PC-9 (cell line): ENCODE data around the gene SV2C.

Source experiments
- EZH2 ChIP-seq: fragments of 200-600 bp; sonication (generic); IDR thresholded peaks from 2 replicates; pipeline ENCODE4 v1.8.0; 2017; ENCODE audit warnings: antibody characterized with exemption, low read depth
- TF ChIP-seq, protein P1 (sequence below): fragments of 200-600 bp; sonication (generic); conservative IDR thresholded peaks from 2 replicates; pipeline ENCODE4 v1.6.1; 2017; ENCODE audit warnings: mixed run types, antibody characterized with exemption, mild to moderate bottlenecking, moderate library complexity

DNA sequence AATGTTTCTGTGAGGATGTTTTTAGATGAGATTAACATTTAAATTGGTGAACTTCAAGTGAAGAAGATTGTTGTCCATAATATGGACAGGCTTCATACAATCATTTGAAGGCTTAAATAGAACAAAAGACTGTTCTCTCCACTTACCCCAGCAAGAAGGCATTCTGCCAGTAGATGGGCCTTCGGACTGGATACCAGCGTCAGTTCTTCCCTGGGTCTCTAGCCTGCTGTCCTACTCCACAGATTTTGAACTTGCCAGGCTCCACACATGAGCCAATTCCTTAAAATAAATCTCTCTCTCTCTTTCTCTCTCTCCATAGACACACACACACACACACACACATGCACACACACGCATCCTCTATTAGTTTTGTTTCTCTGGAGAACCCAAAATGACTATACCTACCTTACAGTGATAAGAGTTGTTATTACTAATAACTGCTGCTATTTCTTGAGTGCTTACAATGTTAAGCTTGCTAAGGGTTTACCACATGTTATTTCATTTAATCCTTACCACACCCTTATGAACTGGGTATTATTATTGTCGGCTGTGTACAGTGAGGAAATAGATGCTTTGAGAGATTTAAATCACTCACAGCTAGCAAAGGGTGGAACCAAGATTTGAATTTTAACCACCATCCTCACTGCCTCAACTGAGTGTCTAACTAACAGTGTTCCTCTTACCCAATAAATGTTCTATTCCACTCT, 300.1 kb downstream of the SV2C start:
- TF ChIP-seq, protein P1, sequence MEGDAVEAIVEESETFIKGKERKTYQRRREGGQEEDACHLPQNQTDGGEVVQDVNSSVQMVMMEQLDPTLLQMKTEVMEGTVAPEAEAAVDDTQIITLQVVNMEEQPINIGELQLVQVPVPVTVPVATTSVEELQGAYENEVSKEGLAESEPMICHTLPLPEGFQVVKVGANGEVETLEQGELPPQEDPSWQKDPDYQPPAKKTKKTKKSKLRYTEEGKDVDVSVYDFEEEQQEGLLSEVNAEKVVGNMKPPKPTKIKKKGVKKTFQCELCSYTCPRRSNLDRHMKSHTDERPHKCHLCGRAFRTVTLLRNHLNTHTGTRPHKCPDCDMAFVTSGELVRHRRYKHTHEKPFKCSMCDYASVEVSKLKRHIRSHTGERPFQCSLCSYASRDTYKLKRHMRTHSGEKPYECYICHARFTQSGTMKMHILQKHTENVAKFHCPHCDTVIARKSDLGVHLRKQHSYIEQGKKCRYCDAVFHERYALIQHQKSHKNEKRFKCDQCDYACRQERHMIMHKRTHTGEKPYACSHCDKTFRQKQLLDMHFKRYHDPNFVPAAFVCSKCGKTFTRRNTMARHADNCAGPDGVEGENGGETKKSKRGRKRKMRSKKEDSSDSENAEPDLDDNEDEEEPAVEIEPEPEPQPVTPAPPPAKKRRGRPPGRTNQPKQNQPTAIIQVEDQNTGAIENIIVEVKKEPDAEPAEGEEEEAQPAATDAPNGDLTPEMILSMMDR, result no peak
- TF ChIP-seq EZH2, result no peak
